GM12874 (cell line): ENCODE results near the gene SIGLEC9.

ENCODE experiments used
- CTCF ChIP-seq: IDR thresholded peaks from 2 replicates; pipeline ENCODE4 v1.5.1; 2011; ENCODE audit warnings: low read depth, mild to moderate bottlenecking, control low read depth, low read length, moderate library complexity; ENCODE audit not compliant: insufficient read depth

Gene SIGLEC9

GRCh38 chr19:51135004-51135403 lies 10.3 kb downstream of the SIGLEC9 start:
- no peak for TF ChIP-seq CTCF

GRCh38 chr19:51135986-51136762 lies 11.5 kb downstream of the SIGLEC9 start:
- TF ChIP-seq CTCF: no peak

- no peak for TF ChIP-seq CTCF
Observed at GRCh38 chr19:51136851-51137551, 12.3 kb downstream of the SIGLEC9 start.

GRCh38 chr19:51137792-51138425 lies 13.2 kb downstream of the SIGLEC9 start:
- no peak for TF ChIP-seq CTCF

- no peak for TF ChIP-seq CTCF
Observed at GRCh38 chr19:51138549-51138979, 13.9 kb downstream of the SIGLEC9 start.

GRCh38 chr19:51139299-51140014 lies 14.8 kb downstream of the SIGLEC9 start:
- no peak for TF ChIP-seq CTCF

- no peak for TF ChIP-seq CTCF
Observed at GRCh38 chr19:51140441-51140840, 15.7 kb downstream of the SIGLEC9 start.
